HL-60/S4 treated with phorbol 12-myristate 13-acetate at 8.2 ng/mL for 4 days and 3 days (cell line): ENCODE results near the gene USP44.
"Not testable (repeated sequence)": the region's sequence is repeated elsewhere in the genome, so short reads cannot be mapped to it uniquely, and the experiment has no call there.

Source experiments
- in situ Hi-C: fragments of 300-500 bp; cut with MboI; formaldehyde crosslinking; loops from 2 replicates; pipeline ENCODE4 v1.15.0; 2022; ENCODE audit warnings: low sequenced_read_pairs

The USP44 gene

GRCh38 chr12:95551305-95551704 is at the start of gene USP44:
Gene USP44 (minus strand): TSS chr12:95551476. CDS start chr12:95534256, 17,220 bp downstream.
- in situ Hi-C loops = no loop called here

GRCh38 chr12:95600567-95600966 is 49.3 kb upstream of the USP44 start:
- in situ Hi-C loops = no loop called here

- in situ Hi-C loops = no loop called here
Measured at GRCh38 chr12:95599880-95600279, 48.6 kb upstream of the USP44 start.

- in situ Hi-C loops = no loop called here
Measured at GRCh38 chr12:95594136-95594535, 42.9 kb upstream of the USP44 start.

- in situ Hi-C loops = no loop called here
Measured at GRCh38 chr12:95593266-95593871, 42.1 kb upstream of the USP44 start.

GRCh38 chr12:95591731-95592130 is 40.5 kb upstream of the USP44 start:
- in situ Hi-C loops = no loop called here

- in situ Hi-C loops = no loop called here
Measured at GRCh38 chr12:95590775-95591174, 39.5 kb upstream of the USP44 start.

GRCh38 chr12:95583933-95584332 is 32.7 kb upstream of the USP44 start:
- in situ Hi-C loops = no loop called here

- in situ Hi-C loops = no loop called here
Measured at GRCh38 chr12:95582230-95583058, 31.2 kb upstream of the USP44 start.

GRCh38 chr12:95577820-95578219 is 26.5 kb upstream of the USP44 start:
- in situ Hi-C loops = no loop called here

- in situ Hi-C loops = no loop called here
Measured at GRCh38 chr12:95574799-95575452, 23.6 kb upstream of the USP44 start.

- in situ Hi-C loops = no loop called here
Measured at GRCh38 chr12:95573951-95574576, 22.8 kb upstream of the USP44 start.

GRCh38 chr12:95571369-95571768 is 20.1 kb upstream of the USP44 start:
- in situ Hi-C loops = no loop called here

- in situ Hi-C loops = not testable (repeated sequence)
Measured at GRCh38 chr12:95568045-95568444, 16.8 kb upstream of the USP44 start.

- in situ Hi-C loops = no loop called here
Measured at GRCh38 chr12:95557625-95558024, 6.3 kb upstream of the USP44 start.

- in situ Hi-C loops = no loop called here
Measured at GRCh38 chr12:95554532-95555071, 3.3 kb upstream of the USP44 start.

GRCh38 chr12:95553197-95553943 is 2.1 kb upstream of the USP44 start:
- in situ Hi-C loops = no loop called here

GRCh38 chr12:95551913-95552516 is 739 bp upstream of the USP44 start:
- in situ Hi-C loops = no loop called here

- in situ Hi-C loops = loop anchor here (25.0 kb wide), 1 partner anchor 437 kb away; no protein-coding TSS in a partner anchor
Measured at GRCh38 chr12:95549392-95550084, 1.7 kb downstream of the USP44 start.
